GM13976 (cell line): ENCODE results near the gene CAGE1.

ENCODE experiments used
- DNase-seq: peaks from one replicate; pipeline ENCODE4 v3.0.0; 2012; ENCODE audit warnings: low spot score
- CTCF ChIP-seq: IDR thresholded peaks from 2 replicates; pipeline ENCODE4 v1.5.1; 2012; ENCODE audit warnings: borderline replicate concordance, mild to moderate bottlenecking; ENCODE audit not compliant: insufficient read depth; ENCODE audit errors: extremely low read depth, missing control alignments, control extremely low read depth
- in situ Hi-C: fragments of 300-500 bp; cut with MboI; formaldehyde crosslinking; loops from one replicate; pipeline ENCODE4 v1.12.0; 2022; ENCODE audit warnings: low sequenced_read_pairs, mixed read lengths, inconsistent platforms; ENCODE audit not compliant: unreplicated experiment

Gene CAGE1

DNA sequence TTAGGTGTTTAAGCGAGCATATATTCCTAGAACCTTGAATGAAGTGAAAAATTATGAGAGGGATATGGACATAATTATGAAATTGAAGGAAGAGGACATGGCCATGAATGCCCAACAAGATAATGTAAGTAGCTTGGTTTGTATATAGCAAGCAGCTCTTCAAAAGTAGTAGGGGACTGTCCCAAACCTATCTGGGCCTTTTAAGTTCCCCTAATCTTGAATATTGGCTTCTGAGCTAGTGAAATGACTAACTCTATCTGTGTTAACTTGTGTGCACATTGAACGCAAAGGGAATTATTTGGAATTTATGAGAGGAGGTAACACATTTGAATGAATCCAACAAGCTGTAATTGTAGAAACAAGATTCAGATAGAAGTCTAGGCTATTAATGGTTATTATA is 21.8 kb upstream of the CAGE1 start:
- in situ Hi-C loops, result no loop called here
- no peak for TF ChIP-seq CTCF

GRCh38 chr6:7410851-7411250 is 21.3 kb upstream of the CAGE1 start:
- TF ChIP-seq CTCF, result no peak
- DNase-seq, result no peak
- in situ Hi-C loops, result no loop called here

More for the DNA sequence above, 21.8 kb upstream of the CAGE1 start:
- DNase-seq, result no peak

- no peak for DNase-seq
- no peak for TF ChIP-seq CTCF
- in situ Hi-C loops, result no loop called here
Observed at GRCh38 chr6:7409740-7410139, 20.2 kb upstream of the CAGE1 start.

GRCh38 chr6:7406743-7407142 is 17.2 kb upstream of the CAGE1 start:
- DNase-seq, result no peak
- in situ Hi-C loops, result no loop called here
- no peak for TF ChIP-seq CTCF

- no peak for DNase-seq
- in situ Hi-C loops, result no loop called here
- no peak for TF ChIP-seq CTCF
Observed at GRCh38 chr6:7404546-7404945, 15.0 kb upstream of the CAGE1 start.

GRCh38 chr6:7402716-7403115 is 13.2 kb upstream of the CAGE1 start:
- DNase-seq, result no peak
- TF ChIP-seq CTCF, result no peak
- in situ Hi-C loops, result no loop called here

GRCh38 chr6:7401075-7401474 is 11.5 kb upstream of the CAGE1 start:
- in situ Hi-C loops, result no loop called here
- no peak for DNase-seq

More at GRCh38 chr6:7401075-7401474, 11.5 kb upstream of the CAGE1 start:
- TF ChIP-seq CTCF, result no peak
